ENCODE results near the gene LAT.

- no peak for TF ChIP-seq CTCF (IDR thresholded peaks at IDR 0.05)
- TF ChIP-seq POLR2A (IDR thresholded peaks at IDR 0.05), result no peak
Measured at GRCh38 chr16:28935346-28935745, 49.5 kb upstream of the LAT start.
